ENCODE results near the gene OLFM1. TPM values are rescaled to one million over a fixed set of nuclear protein-coding genes. Genes with fewer than 3 reads are reported as not detected.

OLFM1 gene
- total RNA-seq (2022; extraction: Qiagen RNA extraction), result 8.5 to 10.7 TPM (median 10.2 TPM) in 5 replicates

DNA sequence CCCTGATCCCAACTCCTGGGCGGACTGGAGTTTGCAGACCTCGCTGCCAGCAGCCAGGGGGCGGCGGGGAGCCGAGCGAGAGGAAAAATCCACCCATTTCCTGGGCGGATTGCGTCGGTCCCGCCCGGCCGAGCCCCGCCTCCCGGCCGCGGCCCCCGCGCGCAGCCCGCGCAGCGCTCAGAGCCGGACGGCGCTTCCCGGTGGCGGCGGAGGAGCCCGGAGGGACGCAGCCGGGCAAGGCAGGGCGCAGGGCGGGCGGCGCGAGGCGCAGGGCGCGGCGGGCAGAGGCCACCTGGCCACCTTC is at the start of gene OLFM1:
Gene OLFM1 (plus strand): TSS at position 180 of the 304 bp plus-strand sequence. CDS start 322 bp downstream, outside the sequence.

Other genes with a start within 250 kb of the OLFM1 start
- not detected in 5 replicates for gene FCN2, start 206.9 kb upstream of the OLFM1 start, total RNA-seq (2022; extraction: Qiagen RNA extraction)
- gene FCN1, start 169.8 kb upstream of the OLFM1 start, total RNA-seq (2022; extraction: Qiagen RNA extraction), result not detected in 5 replicates